ENCODE measurements around the gene XRCC5. TPM values are rescaled to one million over a fixed set of nuclear protein-coding genes. Genes with fewer than 3 reads are reported as not detected.
A peak's percentile ranks its signal among the peaks of the same experiment; 100 is the strongest.
"Not testable (repeated sequence)": the region's sequence is repeated elsewhere in the genome, so short reads cannot be mapped to it uniquely, and the experiment has no call there.

XRCC5 gene
- 402 and 451 TPM in 2 replicates for total RNA-seq (2014; rRNA removed; shearing (Covaris generic))

DNA sequence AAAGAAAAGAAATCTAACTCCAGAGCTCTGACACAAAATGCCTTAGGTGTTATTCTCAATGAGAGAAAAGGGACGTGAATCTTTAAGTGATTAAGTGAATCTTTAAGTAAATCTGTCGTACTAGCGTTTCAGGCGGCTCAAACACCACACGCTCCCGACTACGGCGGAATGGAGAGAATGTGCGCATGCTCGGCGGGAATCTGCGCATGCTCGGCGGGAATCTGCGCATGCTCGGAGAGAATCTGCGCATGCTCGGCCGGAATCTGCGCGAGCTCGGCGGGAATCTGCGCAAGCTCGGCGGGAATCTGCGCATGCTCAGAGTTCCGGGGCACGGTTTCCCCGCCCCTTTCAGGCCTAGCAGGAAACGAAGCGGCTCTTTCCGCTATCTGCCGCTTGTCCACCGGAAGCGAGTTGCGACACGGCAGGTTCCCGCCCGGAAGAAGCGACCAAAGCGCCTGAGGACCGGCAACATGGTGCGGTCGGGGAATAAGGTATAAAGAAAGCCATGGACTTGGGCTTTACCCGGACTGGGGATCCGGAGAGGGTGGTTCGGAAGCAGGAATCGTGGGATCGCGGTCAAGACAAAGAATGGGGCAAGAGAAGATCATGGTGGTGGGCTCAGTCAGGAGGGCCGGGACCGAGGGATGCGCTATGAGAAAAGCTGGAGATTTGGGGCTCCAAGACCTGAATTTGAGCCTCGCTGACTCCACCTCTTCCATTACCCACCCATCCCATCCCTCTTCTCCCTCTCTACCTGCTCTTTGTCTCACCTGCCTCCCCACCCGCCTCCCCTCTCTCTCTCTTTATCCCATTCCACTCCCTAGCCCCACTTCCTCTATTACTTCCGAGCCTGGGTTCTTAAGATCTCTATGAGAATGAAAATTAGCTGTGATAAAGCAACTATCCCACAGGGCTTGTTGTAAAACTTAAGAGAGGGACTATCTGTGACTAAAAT is at the start of gene XRCC5:
XRCC5 (plus strand) TSS at position 382 of the 955 bp plus-strand sequence; CDS start at position 471, 89 bp downstream.
- peak; percentile 94 for DNase-seq (ENCODE audit: low read depth)

DNA sequence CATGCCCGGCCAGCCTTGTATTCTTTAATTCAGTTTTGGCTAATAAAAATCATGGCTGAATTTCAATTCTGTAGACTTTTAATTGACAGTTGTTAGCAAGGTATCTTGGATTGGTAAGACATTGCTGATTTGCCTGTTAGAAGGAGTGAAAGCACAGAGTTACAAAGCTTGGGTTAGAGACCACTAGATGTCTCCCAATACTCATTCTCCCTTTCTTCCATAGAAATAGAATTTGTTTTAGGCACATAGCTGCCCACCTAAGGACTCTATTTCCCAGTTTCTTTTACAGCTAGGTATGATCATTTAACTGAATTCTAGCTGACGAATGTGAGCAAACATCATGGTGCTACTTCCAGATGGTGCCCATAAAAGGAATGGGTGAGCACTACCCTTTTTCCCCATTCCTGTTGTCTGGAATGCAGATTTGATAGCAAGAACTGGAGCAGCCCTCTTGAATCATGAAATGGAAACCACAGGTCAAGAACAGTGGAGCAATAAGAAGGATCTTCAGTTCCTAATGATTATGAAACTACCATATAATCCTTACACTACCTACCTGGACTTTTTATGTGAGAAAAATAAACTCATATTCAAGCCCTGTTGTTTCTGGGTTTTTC is 45.0 kb upstream of the XRCC5 start:
- DNase-seq (ENCODE audit: low read depth), result no peak

DNA sequence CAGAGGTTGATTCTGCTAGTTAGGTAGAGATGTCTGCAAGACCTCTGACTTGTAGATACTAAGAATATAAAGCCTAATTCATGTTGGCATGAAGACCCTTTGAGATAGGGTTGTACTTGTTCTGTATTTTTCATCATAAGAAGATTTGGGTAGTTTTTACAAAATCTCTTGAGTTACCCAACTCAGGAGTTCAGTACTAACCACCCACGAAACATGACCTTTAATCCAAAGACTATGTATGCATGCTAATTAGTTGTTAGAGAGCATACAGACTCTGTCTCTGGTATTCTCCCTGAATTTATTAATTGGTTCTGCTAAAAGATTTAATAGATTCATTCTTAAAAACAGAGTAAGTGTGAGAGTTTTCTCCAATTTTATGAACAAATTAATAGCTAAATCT is 44.5 kb upstream of the XRCC5 start:
- no peak for DNase-seq (ENCODE audit: low read depth)

DNA sequence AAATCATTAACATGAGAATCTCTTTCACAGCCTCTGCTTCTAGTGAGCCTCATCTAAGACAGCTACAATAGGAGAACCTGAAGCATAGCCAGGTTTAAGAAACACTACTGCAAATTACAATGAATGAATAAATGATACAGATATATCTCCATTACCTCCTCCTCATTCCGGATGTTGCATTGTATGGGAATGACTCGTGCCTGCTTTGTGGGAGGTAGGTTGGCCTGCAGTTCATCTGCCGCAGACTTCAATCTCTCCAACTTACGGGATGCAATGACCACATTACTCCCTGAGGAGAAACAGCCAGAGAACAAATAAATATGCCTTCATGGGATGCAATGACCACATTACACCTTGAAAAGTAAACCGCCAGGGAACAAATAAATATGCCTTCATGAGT is 42.9 kb upstream of the XRCC5 start:
- peak; percentile 29 for DNase-seq (ENCODE audit: low read depth)

DNA sequence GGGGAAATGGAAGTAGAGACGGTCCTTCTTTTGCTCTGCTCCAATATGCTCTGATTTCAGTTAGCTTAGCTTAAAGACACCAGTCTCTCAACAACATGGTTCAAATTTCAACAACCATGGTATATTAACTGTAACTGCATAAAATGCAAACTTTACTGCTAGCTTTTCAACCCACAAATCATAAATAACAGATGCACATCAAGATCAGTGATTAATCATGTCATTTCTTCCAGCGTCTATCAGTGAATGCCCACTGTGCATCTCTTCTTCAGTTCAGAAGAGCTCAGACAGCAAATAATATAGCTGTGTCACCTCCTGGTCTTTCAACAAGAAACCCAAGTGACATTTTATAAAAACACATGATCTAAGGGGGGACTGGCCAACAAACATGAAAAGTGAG is 40.1 kb upstream of the XRCC5 start:
- DNase-seq (ENCODE audit: low read depth), result no peak

DNA sequence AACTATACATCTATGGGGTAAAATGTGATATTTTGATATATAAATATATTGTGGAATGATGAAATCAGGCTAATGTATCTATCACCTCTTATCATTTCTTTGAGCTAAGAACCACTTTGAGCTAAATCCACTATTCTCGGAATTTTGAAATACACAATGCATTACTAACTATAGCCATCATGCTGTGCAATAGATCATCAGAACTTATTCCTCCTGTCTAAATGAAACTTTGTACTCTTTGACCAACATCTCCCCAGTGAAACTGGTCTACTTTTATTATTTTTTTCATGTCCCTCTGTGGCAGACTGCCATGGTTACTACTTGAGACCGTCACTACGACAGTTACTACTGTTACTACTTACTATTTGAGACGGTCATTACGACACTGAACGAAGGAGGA is 39.0 kb upstream of the XRCC5 start:
- DNase-seq (ENCODE audit: low read depth), result no peak

DNA sequence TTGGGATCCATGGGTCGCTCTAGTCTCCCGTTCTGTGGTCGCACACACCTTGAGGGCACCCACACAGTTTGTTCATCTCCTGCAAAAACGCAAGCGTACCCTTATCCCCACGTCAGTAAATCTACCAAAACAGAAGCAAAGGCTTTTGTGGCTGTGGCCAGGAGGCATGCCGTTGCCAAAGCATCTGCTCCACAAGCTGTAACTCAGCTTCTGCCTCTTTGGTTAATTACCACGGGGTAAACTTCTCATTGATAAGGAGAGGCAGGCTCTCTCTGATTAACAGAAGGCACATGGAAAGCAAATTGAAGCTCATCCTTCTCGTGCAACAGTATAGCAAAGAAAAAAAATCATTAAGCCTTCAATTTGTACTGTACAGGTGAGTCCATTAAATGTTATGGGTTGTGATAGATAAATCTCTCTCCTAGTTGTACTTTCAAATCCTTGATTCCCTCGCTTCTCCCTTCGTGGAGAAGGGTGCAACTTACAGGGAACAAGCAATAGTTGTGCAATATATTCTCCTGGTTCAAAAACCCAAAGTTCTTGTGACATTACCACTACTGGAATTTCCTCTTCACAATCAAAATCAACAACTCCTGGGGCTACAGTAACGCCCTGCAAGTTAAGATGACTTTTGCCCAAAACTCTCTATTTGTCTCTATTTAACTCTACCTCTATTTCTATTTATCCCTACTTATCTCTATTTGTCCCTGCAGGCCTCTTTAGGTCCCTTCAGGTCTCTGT is 37.9 kb upstream of the XRCC5 start:
- no peak for DNase-seq (ENCODE audit: low read depth)

DNA sequence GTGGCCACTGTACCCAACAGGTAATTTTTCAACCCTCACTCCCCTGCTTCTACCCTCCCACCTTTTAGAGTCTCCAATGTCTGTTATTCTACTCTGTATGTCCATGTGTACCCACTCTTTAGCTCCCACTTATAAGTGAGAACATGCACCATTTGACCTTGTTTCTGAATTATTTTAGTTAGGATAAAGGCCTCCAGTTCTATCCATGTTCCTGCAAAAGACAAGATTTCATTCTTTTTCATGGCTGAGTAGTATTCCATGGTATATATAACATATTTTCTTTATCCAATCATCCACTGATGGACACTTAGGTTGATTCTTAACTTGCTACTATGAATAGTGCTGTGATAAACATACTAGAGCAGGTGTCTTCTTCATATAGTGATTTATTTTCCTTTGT is 36.7 kb upstream of the XRCC5 start:
- no peak for DNase-seq (ENCODE audit: low read depth)

DNA sequence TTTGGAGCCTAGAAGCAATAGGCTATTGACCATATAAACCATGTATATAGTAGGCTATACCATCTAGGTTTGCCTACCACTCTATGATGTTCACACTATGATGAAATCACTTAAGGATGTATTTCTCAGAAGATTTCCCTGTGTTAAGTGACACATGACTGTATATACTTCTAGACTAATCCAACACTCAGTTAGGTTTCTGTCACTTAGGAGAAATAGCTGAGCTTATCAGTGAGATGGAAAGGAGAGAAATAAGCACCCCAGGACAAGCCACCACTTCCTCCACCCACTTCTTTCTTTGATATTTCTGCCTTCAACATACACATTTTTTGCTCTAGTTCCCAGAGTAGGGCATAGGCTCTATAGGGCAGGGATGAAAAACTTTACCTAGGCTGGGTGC is 35.4 kb upstream of the XRCC5 start:
- DNase-seq (ENCODE audit: low read depth), result no peak

DNA sequence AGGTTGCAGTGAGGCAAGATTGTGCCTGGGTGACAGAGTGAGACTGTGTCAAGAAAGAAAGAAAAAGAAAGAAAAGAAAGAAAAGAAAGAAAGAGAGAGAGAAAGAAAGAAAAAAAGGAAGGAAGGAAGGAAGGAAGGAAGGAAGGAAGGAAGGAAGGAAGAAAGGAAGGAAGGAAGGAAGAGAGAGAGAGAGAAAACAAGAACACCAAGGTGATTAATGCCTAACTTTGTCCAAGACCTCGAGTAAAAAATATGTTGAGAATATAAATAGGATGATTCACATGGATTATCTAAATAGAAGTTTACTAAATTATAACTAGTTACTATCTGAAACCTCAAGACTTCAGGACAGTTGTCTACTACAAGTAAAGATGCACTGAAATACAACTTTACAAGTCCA is 34.8 kb upstream of the XRCC5 start:
- DNase-seq (ENCODE audit: low read depth), result no peak

DNA sequence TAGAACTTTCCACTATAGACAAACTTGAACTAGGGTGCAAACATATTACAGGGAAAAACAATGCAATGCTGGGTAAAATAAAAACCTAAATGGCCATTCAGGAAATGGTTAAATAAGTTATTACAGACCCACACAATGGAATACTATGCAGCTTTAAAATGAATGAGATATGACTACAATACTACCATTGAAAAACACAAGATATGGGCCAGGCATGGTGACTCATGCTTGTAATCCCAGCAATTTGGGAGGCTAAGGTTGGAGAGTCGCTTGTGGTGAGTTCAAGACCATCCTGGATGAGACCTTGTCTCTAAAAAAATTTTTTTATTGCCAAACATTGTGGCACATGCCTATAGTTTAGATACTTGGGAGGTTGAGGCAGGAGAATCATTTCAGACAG is 34.4 kb upstream of the XRCC5 start:
- DNase-seq (ENCODE audit: low read depth), result peak; percentile 18

DNA sequence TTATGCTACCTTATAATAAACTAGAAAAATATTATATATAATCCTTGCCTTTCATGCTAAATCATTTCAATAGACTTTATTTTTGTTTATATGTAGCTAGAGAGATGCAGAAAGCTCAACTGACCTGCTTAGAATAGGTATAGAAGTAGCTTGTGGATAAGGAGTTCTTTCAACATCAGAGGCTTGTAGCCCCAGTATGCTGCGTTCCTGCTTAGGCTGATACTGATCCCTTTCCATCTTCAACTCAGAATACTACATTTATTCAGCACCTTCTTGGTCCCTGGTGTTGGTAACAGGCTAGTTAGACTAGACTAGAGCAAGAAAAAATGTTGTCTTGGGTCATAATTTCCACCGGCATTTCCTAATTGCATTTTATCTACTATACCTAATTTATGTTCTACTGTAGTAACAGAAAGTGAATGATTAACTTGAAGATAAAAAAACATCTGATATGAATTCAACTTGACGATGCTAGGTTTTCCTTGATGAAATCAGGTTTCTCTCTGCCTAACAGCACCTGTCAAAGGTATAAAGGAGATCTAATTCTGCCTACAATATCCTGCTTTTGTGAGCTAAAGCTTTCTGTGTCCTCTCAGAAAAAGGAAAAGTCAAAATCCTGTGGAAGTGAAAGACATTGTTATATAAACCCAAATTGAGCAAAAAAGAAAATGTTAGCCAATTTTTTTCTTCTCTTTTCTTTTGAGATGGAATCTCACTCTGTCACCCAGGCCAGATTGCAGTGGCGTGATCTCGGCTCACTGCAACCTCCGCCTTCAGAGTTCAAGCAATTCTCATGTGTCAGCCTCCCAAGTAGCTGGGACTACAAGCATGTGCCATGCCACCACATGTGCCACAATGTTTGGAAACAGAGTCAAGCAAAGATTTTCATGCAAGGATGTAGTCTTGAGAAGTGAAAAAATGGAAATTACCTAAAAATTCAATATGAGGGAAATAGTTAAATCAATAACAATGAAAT is 33.4 kb upstream of the XRCC5 start:
- no peak for DNase-seq (ENCODE audit: low read depth)

DNA sequence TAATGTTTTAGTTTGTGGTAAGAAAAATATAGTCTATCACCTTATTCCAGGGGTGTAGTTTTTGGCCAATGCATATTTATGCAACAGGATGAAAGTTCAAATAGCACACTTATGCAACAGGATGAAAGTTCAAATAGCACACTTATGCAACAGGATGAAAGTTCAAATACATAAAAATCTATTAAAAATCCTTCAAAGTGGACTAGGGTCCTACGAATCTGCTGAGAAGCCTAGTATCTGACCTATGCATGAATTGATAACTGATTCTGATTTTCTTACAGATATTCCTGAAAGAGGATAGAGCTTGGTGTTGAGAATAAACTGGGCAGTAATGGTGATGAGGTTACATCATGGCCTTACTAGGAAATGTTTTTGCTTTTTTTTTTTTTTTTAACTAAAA is 30.4 kb upstream of the XRCC5 start:
- no peak for DNase-seq (ENCODE audit: low read depth)

DNA sequence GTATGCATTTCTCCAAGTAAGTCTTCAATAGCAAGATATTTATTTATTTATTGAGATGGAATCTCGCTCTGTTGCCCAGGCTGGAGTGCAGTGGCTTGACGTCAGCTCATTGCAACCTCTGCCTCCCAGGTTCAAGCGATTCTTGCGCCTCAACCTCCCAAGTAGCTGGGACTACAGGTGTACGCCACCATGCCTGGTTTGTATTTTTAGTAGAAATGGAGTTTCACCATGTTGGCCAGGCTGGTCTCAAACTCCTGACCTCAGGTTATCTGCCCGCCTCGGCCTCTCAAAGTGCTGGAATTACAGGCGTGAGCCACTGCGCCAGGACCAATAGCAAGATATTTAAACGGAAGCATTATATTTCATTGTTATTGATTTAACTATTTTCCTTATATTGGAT is 29.1 kb upstream of the XRCC5 start:
- not testable (repeated sequence) for DNase-seq (ENCODE audit: low read depth)

DNA sequence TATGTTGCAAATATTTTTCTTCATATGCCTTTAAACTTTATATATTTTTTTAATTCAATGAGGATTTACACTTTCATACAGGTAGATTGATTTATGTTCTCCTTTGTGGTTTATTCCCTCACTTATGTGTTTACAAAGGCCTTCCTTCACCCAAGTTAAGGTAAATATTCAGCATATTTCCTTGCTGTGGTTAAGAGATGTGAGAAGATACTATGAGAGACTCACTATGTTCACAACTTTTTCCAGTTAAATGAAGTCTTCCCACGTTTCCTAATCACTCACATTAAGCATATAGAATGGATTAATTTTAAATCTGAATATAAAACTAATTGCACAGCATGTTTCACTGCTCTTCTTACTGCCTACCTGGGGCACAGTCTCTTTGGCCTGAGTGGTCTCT is 28.1 kb upstream of the XRCC5 start:
- no peak for DNase-seq (ENCODE audit: low read depth)

DNA sequence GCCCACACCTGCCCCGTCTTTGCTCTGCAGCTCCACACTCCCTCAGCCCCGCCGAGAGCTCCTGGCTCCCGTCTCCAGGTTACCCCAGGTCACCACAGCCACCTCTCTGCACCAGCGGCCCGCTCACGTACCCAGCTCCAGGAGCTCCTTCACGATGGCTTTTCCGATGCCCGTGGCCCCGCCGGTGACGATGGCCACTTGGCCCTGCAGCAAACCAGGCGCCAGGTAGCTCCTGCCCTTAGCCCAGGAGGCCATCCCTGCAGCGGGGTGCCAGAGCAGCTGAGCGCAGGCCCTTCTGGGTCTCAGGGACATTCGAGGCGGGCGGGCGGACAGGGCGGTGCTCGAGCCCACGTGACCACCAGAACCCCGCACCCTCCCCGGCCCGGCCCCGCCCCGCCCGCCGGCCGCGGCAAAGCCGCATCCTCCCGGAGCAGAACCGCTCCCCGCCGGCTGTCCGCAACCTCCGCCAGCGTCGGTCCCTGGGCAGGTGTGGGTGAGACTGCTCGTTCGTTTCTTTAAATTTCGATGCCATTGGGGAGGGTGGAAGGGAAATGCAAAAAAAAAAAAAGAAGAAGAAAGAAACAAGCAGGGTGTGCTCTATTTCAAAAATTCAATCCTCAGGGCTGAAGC is 27.5 kb upstream of the XRCC5 start, which contains the start of the genes PECR and TMEM169:
PECR (minus strand) TSS at position 323 of the 630 bp plus-strand sequence; CDS start at position 255, 68 bp downstream.
TMEM169 (plus strand) TSS at position 433 of the 630 bp plus-strand sequence. CDS start 14,045 bp downstream, outside the sequence.
- peak; percentile 75 for DNase-seq (ENCODE audit: low read depth)

DNA sequence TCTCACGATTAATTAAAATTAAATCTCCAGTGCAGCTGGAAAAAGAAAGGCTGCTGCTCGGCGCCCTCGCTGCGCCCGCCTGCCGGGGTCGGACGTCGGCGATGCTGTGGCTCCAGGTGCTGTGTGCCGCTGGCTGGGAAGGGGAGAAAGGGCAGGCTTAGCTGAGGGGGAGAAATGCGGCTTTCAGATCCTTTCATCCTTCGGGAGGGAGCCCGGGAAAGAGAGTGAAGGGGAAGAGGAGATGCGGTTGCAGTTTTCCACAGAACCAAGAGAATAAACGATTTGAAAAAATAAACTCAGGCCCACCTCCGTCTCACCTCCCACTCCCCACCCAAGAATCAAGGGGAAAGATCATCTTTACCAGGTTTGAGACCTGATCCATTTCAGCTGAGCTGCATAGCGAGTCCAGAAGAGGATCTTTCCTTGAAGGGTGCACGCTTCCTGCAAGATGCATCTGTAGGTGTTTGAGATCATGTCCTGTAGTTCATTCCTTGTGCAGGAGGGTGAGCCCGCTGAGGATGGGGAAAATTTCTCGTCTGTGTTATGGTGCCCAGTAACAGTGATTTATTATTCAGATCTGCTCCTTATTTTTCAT is 26.9 kb upstream of the XRCC5 start:
- peak; percentile 16 for DNase-seq (ENCODE audit: low read depth)

DNA sequence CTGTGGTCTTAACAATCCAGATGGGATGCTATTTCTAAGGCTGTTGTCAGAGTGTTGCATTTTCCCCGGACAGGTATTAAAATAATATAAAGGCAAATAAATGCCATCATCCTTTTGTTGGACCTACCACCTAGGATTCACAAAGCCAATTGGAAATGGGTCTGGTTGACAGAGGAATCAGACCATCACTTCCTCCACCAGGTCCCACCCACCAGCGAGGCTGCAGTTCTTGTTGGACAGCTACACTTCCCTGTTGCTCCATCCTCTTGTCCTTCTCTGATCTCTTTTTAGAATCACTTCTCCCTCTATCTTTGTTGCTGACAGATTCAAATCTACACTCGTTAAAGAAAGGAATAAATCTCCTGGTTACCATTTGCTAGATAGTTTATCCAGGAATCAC is 26.3 kb upstream of the XRCC5 start:
- DNase-seq (ENCODE audit: low read depth), result peak; percentile 18

DNA sequence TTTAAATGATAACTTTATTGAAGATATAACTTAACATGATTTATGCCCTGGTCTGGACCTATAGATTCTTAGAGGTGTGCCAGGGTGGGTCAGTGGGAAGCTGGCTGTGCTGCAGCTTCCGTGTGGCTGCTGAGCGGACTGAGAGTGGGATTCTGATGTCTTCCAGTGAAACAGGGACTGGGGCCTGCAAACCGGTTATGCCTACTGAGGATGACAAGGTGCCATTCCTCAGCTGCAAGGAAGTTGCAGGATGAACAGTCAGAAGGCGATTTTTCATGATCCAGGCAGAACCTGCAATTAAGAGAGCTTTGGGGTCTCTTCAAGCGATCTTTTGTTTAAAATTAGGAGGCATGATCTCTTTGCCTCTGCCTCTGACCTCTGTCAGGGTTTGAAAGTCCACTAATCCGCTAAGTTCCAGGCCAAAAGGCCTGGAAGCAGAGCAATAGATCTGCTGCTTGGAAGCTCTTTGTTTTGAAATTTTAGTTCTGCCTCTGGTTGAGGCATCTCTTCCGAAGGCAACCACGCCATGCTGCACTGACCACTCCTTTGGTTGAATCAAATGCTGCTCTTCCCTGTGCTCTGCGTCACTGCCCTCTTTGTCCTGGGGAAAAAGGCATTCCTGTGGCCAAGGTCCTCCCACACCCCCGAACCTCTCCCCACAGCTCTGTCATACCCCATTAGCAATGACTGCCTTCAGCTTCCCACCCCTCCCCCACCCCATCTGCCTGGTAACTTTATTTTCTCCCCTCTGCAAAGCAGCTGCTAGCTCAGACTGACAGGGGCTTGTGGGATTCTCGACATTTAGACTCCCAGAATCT is 25.5 kb upstream of the XRCC5 start:
- DNase-seq (ENCODE audit: low read depth), result peak; percentile 95

All from RPMI7951 (cell line).